ENCODE data around the gene RPUSD1. TPM values are rescaled to one million over a fixed set of nuclear protein-coding genes. Genes with fewer than 3 reads are reported as not detected.

The RPUSD1 gene
- total and polyA plus RNA-seq, 11 donors, result 7.1 to 25.7 (median 10.9) TPM

GRCh38 chr16:824601-825000, 36.4 kb upstream of the RPUSD1 start:
- no peak overlapping the region for H3K27ac ChIP-seq
- no peaks in the 10 kb centered on the region for H3K4me1 ChIP-seq
- ATAC-seq, result no peak
- no peaks in the 10 kb centered on the region for H3K36me3 ChIP-seq
- H3K4me3 ChIP-seq, result no peak overlapping the region
- TF ChIP-seq POLR2A (IDR thresholded peaks at IDR 0.05) (no peak), CTCF (IDR thresholded peaks at IDR 0.05) (no peak)
- peaks cover 5 to 51% (median 12%) of the 10 kb centered on the region in 9 donors for H3K27me3 ChIP-seq
- no peak for DNase-seq
- no peaks in the 10 kb centered on the region for H3K9me3 ChIP-seq
- 88 to 93% (median 89%) methylated on average over 25 of the region's 25 CpGs for WGBS, 4 donors
- intact Hi-C loops (cut with DNase I), result loop anchor here in 1 of 10 donors (10.0 kb wide), 1 partner anchor 70 kb away; no protein-coding TSS in a partner anchor

- Histone ChIP-seq H3K4me3 (no peak overlapping the region), H3K27me3 (peaks cover 5 to 55% (median 15%) of the 10 kb centered on the region in 9 donors), H3K36me3 (no peaks in the 10 kb centered on the region), H3K9me3 (no peaks in the 10 kb centered on the region), H3K27ac (no peak overlapping the region), H3K4me1 (no peaks in the 10 kb centered on the region)
- intact Hi-C loops (cut with DNase I), result loop anchor here in 1 of 10 donors (10.0 kb wide), 1 partner anchor 71 kb away; no protein-coding TSS in a partner anchor
- no peak for TF ChIP-seq CTCF (IDR thresholded peaks at IDR 0.05)
- no peak for TF ChIP-seq POLR2A (IDR thresholded peaks at IDR 0.05)
- no peak for ATAC-seq
- 77 to 81% (median 79%) methylated on average over 8 to 22 of the region's 22 CpGs for WGBS, 4 donors
- no peak for DNase-seq
These were observed 36.0 kb upstream of the RPUSD1 start for GRCh38 chr16:824194-824593.

GRCh38 chr16:822909-823297, 34.7 kb upstream of the RPUSD1 start:
- Histone ChIP-seq H3K36me3 (no peaks in the 10 kb centered on the region), H3K27me3 (peaks cover 10 to 54% (median 18%) of the 10 kb centered on the region in 9 donors), H3K4me1 (no peaks in the 10 kb centered on the region), H3K27ac (no peak overlapping the region), H3K9me3 (no peaks in the 10 kb centered on the region), H3K4me3 (no peak overlapping the region)
- intact Hi-C loops (cut with DNase I), result loop anchor here in 1 of 10 donors (10.0 kb wide), 1 partner anchor 72 kb away; no protein-coding TSS in a partner anchor
- whole genome bisulfite sequencing, 4 donors, result 84 to 87% (median 86%) methylated on average over 9 of the region's 9 CpGs
- no peak for ATAC-seq
- no peak for DNase-seq
- no peak for TF ChIP-seq POLR2A (IDR thresholded peaks at IDR 0.05)
- no peak for TF ChIP-seq CTCF (IDR thresholded peaks at IDR 0.05)

- peaks cover 10 to 58% (median 24%) of the 10 kb centered on the region in 9 donors for H3K27me3 ChIP-seq
- no peak for DNase-seq
- no peak overlapping the region for H3K4me3 ChIP-seq
- H3K9me3 ChIP-seq, result no peaks in the 10 kb centered on the region
- peaks cover 0 to 4% (median 0%) of the 10 kb centered on the region in 12 donors for H3K4me1 ChIP-seq
- ATAC-seq, result no peak
- TF ChIP-seq POLR2A (IDR thresholded peaks at IDR 0.05) (no peak), CTCF (IDR thresholded peaks at IDR 0.05) (no peak)
- 85 to 88% (median 86%) methylated on average over 18 to 21 of the region's 21 CpGs for WGBS, 4 donors
- intact Hi-C loops (cut with DNase I), result loop anchor here in 1 of 10 donors (10.0 kb wide), 1 partner anchor 72 kb away; no protein-coding TSS in a partner anchor
- H3K36me3 ChIP-seq, result no peaks in the 10 kb centered on the region
- no peak overlapping the region for H3K27ac ChIP-seq
These were observed 34.2 kb upstream of the RPUSD1 start for GRCh38 chr16:822174-822908.

Data from heart left ventricle (tissue), 16 donors.